GM21825 (cell line): ENCODE measurements around the gene GPR45.

ENCODE experiments used
- ATAC-seq: cut with Tn5 transposase; IDR thresholded peaks from one replicate; pipeline ENCODE4 v1.9.1; 2021; ENCODE audit warnings: mild to moderate bottlenecking, moderate library complexity; ENCODE audit not compliant: unreplicated experiment

GPR45 gene

GRCh38 chr2:105254531-105255210 is 13.1 kb downstream of the GPR45 start:
- no peak for ATAC-seq

GRCh38 chr2:105255979-105256378 is 14.4 kb downstream of the GPR45 start:
- ATAC-seq = no peak

GRCh38 chr2:105256431-105257047 is 15.0 kb downstream of the GPR45 start:
- no peak for ATAC-seq

GRCh38 chr2:105257981-105258380 is 16.4 kb downstream of the GPR45 start:
- no peak for ATAC-seq

- no peak for ATAC-seq
Observed at GRCh38 chr2:105258835-105259350, 17.4 kb downstream of the GPR45 start.

GRCh38 chr2:105261061-105261460 is 19.5 kb downstream of the GPR45 start:
- ATAC-seq = no peak

GRCh38 chr2:105262651-105263091 is 21.1 kb downstream of the GPR45 start:
- no peak for ATAC-seq

- no peak for ATAC-seq
Observed at GRCh38 chr2:105269426-105269825, 27.9 kb downstream of the GPR45 start.

GRCh38 chr2:105271393-105272045 is 30.0 kb downstream of the GPR45 start:
- ATAC-seq = no peak

- no peak for ATAC-seq
Observed at GRCh38 chr2:105272176-105272575, 30.6 kb downstream of the GPR45 start.

- no peak for ATAC-seq
Observed at GRCh38 chr2:105274046-105274445, 32.5 kb downstream of the GPR45 start.

GRCh38 chr2:105278654-105279053 is 37.1 kb downstream of the GPR45 start:
- no peak for ATAC-seq

GRCh38 chr2:105279126-105279525 is 37.6 kb downstream of the GPR45 start:
- no peak for ATAC-seq

- no peak for ATAC-seq
Observed at GRCh38 chr2:105280281-105280680, 38.7 kb downstream of the GPR45 start.

GRCh38 chr2:105283532-105283931 is 42.0 kb downstream of the GPR45 start:
- no peak for ATAC-seq

- ATAC-seq = no peak
Observed at GRCh38 chr2:105287692-105288091, 46.1 kb downstream of the GPR45 start.

GRCh38 chr2:105288133-105288532 is 46.6 kb downstream of the GPR45 start:
- no peak for ATAC-seq

GRCh38 chr2:105290981-105291660 is 49.6 kb downstream of the GPR45 start:
- ATAC-seq = no peak

- no peak for ATAC-seq
Observed at GRCh38 chr2:105291981-105292380, 50.4 kb downstream of the GPR45 start.
